ENCODE data around the gene PTPRM.

GRCh38 chr18:7914834-7915670, 347.9 kb downstream of the PTPRM start:
- TF ChIP-seq POLR2A (IDR thresholded peaks at IDR 0.05; ENCODE audit: low read depth) (no peak), CTCF (IDR thresholded peaks at IDR 0.05) (no peak)

All from esophagus muscularis mucosa (tissue), 3 donors.